ENCODE results near the gene CHST8. TPM values are rescaled to one million over a fixed set of nuclear protein-coding genes. Genes with fewer than 3 reads are reported as not detected.

The CHST8 gene
- polyA plus RNA-seq, 1 experiment = not detected

- no peak for DNase-seq (ENCODE audit: low read depth, low spot score)
- CTCF ChIA-PET = interaction anchor here (3.0 kb wide), 1 partner anchor 10 kb away, joined by 13 read pairs; no protein-coding TSS in a partner anchor
- no peak for TF ChIP-seq CTCF (IDR thresholded peaks at IDR 0.05; ENCODE audit: low read depth, low read length)
- Histone ChIP-seq H3K27me3 (ENCODE audit: control insufficient read depth, insufficient read depth, low read length) (no peaks in the 10 kb centered on the region), H3K27ac (ENCODE audit: low read depth, low read length) (no peak overlapping the region), H3K4me3 (ENCODE audit: low read depth, low read length) (no peak overlapping the region), H3K9me3 (ENCODE audit: control insufficient read depth, insufficient read depth, low read length) (no peaks in the 10 kb centered on the region)
- POLR2A ChIA-PET = no interaction called here
These were observed 183.6 kb downstream of the CHST8 start for GRCh38 chr19:33805313-33805712.

- no peak for DNase-seq (ENCODE audit: low read depth, low spot score)
- POLR2A ChIA-PET = no interaction called here
- CTCF ChIA-PET = interaction anchor here (3.0 kb wide), 1 partner anchor 11 kb away, joined by 13 read pairs; no protein-coding TSS in a partner anchor
These were observed 184.2 kb downstream of the CHST8 start for GRCh38 chr19:33805840-33806433.

GRCh38 chr19:33806434-33806881, 184.7 kb downstream of the CHST8 start:
- DNase-seq (ENCODE audit: low read depth, low spot score) = no peak
- ChIA-PET POLR2A (no interaction called here), CTCF (interaction anchor here (1.2 kb wide), 1 partner anchor 12 kb away, joined by 11 read pairs; no protein-coding TSS in a partner anchor)
- no peaks in the 10 kb centered on the region for H3K27me3 ChIP-seq (ENCODE audit: control insufficient read depth, insufficient read depth, low read length)
- H3K9me3 ChIP-seq (ENCODE audit: control insufficient read depth, insufficient read depth, low read length) = no peaks in the 10 kb centered on the region
- H3K27ac ChIP-seq (ENCODE audit: low read depth, low read length) = no peak overlapping the region
- no peak overlapping the region for H3K4me3 ChIP-seq (ENCODE audit: low read depth, low read length)
- TF ChIP-seq CTCF (IDR thresholded peaks at IDR 0.05; ENCODE audit: low read depth, low read length) = no peak

More at GRCh38 chr19:33805840-33806433, 184.2 kb downstream of the CHST8 start:
- no peak overlapping the region for H3K4me3 ChIP-seq (ENCODE audit: low read depth, low read length)
- no peaks in the 10 kb centered on the region for H3K27me3 ChIP-seq (ENCODE audit: control insufficient read depth, insufficient read depth, low read length)
- no peaks in the 10 kb centered on the region for H3K9me3 ChIP-seq (ENCODE audit: control insufficient read depth, insufficient read depth, low read length)
- TF ChIP-seq CTCF (IDR thresholded peaks at IDR 0.05; ENCODE audit: low read depth, low read length) = no peak
- no peak overlapping the region for H3K27ac ChIP-seq (ENCODE audit: low read depth, low read length)

- Histone ChIP-seq H3K27ac (ENCODE audit: low read depth, low read length) (no peak overlapping the region), H3K4me3 (ENCODE audit: low read depth, low read length) (no peak overlapping the region), H3K27me3 (ENCODE audit: control insufficient read depth, insufficient read depth, low read length) (no peaks in the 10 kb centered on the region), H3K9me3 (ENCODE audit: control insufficient read depth, insufficient read depth, low read length) (no peaks in the 10 kb centered on the region; the same call in 1 of the 2 replicates)
- POLR2A ChIA-PET = no interaction called here
- CTCF ChIA-PET = no interaction called here
- TF ChIP-seq CTCF (IDR thresholded peaks at IDR 0.05; ENCODE audit: low read depth, low read length) = no peak
- no peak for DNase-seq (ENCODE audit: low read depth, low spot score)
These were observed 186.6 kb downstream of the CHST8 start for GRCh38 chr19:33808399-33808798.

- ChIA-PET POLR2A (no interaction called here), CTCF (interaction anchor here (1.7 kb wide), 1 partner anchor 15 kb away, joined by 6 read pairs; no protein-coding TSS in a partner anchor)
- TF ChIP-seq CTCF (IDR thresholded peaks at IDR 0.05; ENCODE audit: low read depth, low read length) = no peak
These were observed 188.2 kb downstream of the CHST8 start for GRCh38 chr19:33809960-33810359.

More at GRCh38 chr19:33809960-33810359, 188.2 kb downstream of the CHST8 start:
- Histone ChIP-seq H3K27ac (ENCODE audit: low read depth, low read length) (no peak overlapping the region), H3K4me3 (ENCODE audit: low read depth, low read length) (no peak overlapping the region), H3K27me3 (ENCODE audit: control insufficient read depth, insufficient read depth, low read length) (no peaks in the 10 kb centered on the region), H3K9me3 (ENCODE audit: control insufficient read depth, insufficient read depth, low read length) (no peaks in the 10 kb centered on the region; the same call in 1 of the 2 replicates)
- DNase-seq (ENCODE audit: low read depth, low spot score) = no peak

Measured in AG04450 (cell line).